WTC11 (cell line): ENCODE measurements around the gene SLC1A4. TPM values are rescaled to one million over a fixed set of nuclear protein-coding genes. Genes with fewer than 3 reads are reported as not detected.
"Not testable (repeated sequence)": the region's sequence is repeated elsewhere in the genome, so short reads cannot be mapped to it uniquely, and the experiment has no call there.

Experiments
- ATAC-seq: fragments of 200-7000 bp; cut with Tn5 transposase; 2 replicates; pipeline ENCODE4 v1.10.0; 2021; ENCODE audit warnings: mild to moderate bottlenecking, moderate library complexity
- CTCF ChIA-PET: fragments of 300-600 bp; sonication (Branson Sonifier 250); formaldehyde crosslinking; loops from one replicate; lab custom pipeline; 2021; ENCODE audit warnings: antibody characterized with exemption; lab: Charles Lee
- POLR2A ChIA-PET: fragments of 350-600 bp; sonication (Branson Sonifier 250); formaldehyde crosslinking; loops from one replicate; lab custom pipeline; 2021; ENCODE audit warnings: antibody characterized with exemption; lab: Charles Lee
- DNase-seq: peaks from one replicate; pipeline ENCODE4 v3.0.0; 2021; ENCODE audit warnings: low spot score
- H3K27ac Mint-ChIP-seq: 2 replicates; pipeline ENCODE4 v1.8.0; 2021; ENCODE audit warnings: mixed read lengths
- H3K27me3 Mint-ChIP-seq: 2 replicates; pipeline ENCODE4 v1.8.0; 2021; ENCODE audit warnings: low read depth, mild to moderate bottlenecking, moderate library complexity, mixed read lengths
- H3K36me3 Mint-ChIP-seq: 2 replicates; pipeline ENCODE4 v1.8.0; 2021; ENCODE audit warnings: mixed read lengths
- H3K4me1 Mint-ChIP-seq: 2 replicates; pipeline ENCODE4 v1.8.0; 2022; ENCODE audit warnings: mixed read lengths
- H3K4me3 Mint-ChIP-seq: 2 replicates; pipeline ENCODE4 v1.8.0; 2021; ENCODE audit warnings: mild to moderate bottlenecking, moderate library complexity, mixed read lengths
- H3K9me3 Mint-ChIP-seq: 2 replicates; pipeline ENCODE4 v1.8.0; 2021; ENCODE audit warnings: mixed read lengths
- E2F5 ChIP-seq: sonication (generic); formaldehyde crosslinking; IDR thresholded peaks from 2 replicates; pipeline ENCODE4 v1.8.1; 2022; ENCODE audit warnings: mild to moderate bottlenecking, moderate library complexity, missing genetic modification reagents
- ELF4 ChIP-seq: sonication (generic); formaldehyde crosslinking; IDR thresholded peaks from 2 replicates; pipeline ENCODE4 v1.8.1; 2022; ENCODE audit warnings: low read depth, mild to moderate bottlenecking, moderate library complexity, missing genetic modification reagents
- ETV6 ChIP-seq: sonication (generic); formaldehyde crosslinking; IDR thresholded peaks from 2 replicates; pipeline ENCODE4 v1.8.1; 2022; ENCODE audit warnings: mild to moderate bottlenecking, missing genetic modification reagents
- GTF2I ChIP-seq: fragments of 250-450 bp; sonication (Bioruptor Pico); conservative IDR thresholded peaks from 2 replicates; pipeline ENCODE4 v1.4.0; 2021; ENCODE audit warnings: mild to moderate bottlenecking
- JAZF1 ChIP-seq: fragments of 250-450 bp; sonication (Bioruptor Pico); IDR thresholded peaks from 2 replicates; pipeline ENCODE4 v1.9.0; 2021; ENCODE audit warnings: moderate library complexity, mild to moderate bottlenecking, inconsistent platforms
- NR1H2 ChIP-seq: sonication (generic); formaldehyde crosslinking; IDR thresholded peaks from 2 replicates; pipeline ENCODE4 v1.9.0; 2021; ENCODE audit warnings: mild to moderate bottlenecking, moderate library complexity, missing genetic modification reagents
- RORB ChIP-seq: fragments of 250-450 bp; sonication (Bioruptor Pico); IDR thresholded peaks from 2 replicates; pipeline ENCODE4 v1.9.0; 2021; ENCODE audit warnings: mild to moderate bottlenecking
- TCF7 ChIP-seq: sonication (generic); formaldehyde crosslinking; IDR thresholded peaks from 2 replicates; pipeline ENCODE4 v1.8.0; 2022; ENCODE audit warnings: mild to moderate bottlenecking, low read depth, missing genetic modification reagents, moderate library complexity
- ZNF219 ChIP-seq: sonication (generic); formaldehyde crosslinking; IDR thresholded peaks from 2 replicates; pipeline ENCODE4 v1.8.0; 2023; ENCODE audit warnings: missing genetic modification reagents, mild to moderate bottlenecking, borderline replicate concordance
- ZNF317 ChIP-seq: sonication (generic); formaldehyde crosslinking; IDR thresholded peaks from 2 replicates; pipeline ENCODE4 v1.8.1; 2023; ENCODE audit warnings: low read depth, mild to moderate bottlenecking, moderate library complexity, missing genetic modification reagents, borderline replicate concordance
- total RNA-seq: library from RNA; stranded (reverse); gene quantifications from 3 replicates; pipeline ENCODE4 v1.2.3, GENCODE V29; 2021
- TF ChIP-seq, protein P1 (sequence below): fragments of 250-450 bp; sonication (Bioruptor Pico); IDR thresholded peaks from 2 replicates; pipeline ENCODE4 v1.9.0; 2021; ENCODE audit warnings: mild to moderate bottlenecking
- TF ChIP-seq, protein P2 (sequence below): sonication (generic); formaldehyde crosslinking; IDR thresholded peaks from 2 replicates; pipeline ENCODE4 v1.8.0; 2023; ENCODE audit warnings: missing genetic modification reagents, mild to moderate bottlenecking, borderline replicate concordance
- TF ChIP-seq, protein P3 (sequence below): fragments of 250-450 bp; sonication (Bioruptor Pico); IDR thresholded peaks from 2 replicates; pipeline ENCODE4 v2.1.2; 2022; ENCODE audit warnings: mild to moderate bottlenecking, moderate library complexity

The SLC1A4 gene
- total RNA-seq, 1 experiment from 2014 or later: 1.6 TPM

GRCh38 chr2:64966839-64967238 is 22.4 kb upstream of the SLC1A4 start (continued):
- TF ChIP-seq, protein P1, sequence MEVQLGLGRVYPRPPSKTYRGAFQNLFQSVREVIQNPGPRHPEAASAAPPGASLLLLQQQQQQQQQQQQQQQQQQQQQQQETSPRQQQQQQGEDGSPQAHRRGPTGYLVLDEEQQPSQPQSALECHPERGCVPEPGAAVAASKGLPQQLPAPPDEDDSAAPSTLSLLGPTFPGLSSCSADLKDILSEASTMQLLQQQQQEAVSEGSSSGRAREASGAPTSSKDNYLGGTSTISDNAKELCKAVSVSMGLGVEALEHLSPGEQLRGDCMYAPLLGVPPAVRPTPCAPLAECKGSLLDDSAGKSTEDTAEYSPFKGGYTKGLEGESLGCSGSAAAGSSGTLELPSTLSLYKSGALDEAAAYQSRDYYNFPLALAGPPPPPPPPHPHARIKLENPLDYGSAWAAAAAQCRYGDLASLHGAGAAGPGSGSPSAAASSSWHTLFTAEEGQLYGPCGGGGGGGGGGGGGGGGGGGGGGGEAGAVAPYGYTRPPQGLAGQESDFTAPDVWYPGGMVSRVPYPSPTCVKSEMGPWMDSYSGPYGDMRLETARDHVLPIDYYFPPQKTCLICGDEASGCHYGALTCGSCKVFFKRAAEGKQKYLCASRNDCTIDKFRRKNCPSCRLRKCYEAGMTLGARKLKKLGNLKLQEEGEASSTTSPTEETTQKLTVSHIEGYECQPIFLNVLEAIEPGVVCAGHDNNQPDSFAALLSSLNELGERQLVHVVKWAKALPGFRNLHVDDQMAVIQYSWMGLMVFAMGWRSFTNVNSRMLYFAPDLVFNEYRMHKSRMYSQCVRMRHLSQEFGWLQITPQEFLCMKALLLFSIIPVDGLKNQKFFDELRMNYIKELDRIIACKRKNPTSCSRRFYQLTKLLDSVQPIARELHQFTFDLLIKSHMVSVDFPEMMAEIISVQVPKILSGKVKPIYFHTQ: no peak
- TF ChIP-seq ZNF317 (no peak), ZNF219 (no peak), GTF2I (no peak), NR1H2 (CRISPR knock-in tag) (no peak), RORB (no peak), ETV6 (CRISPR knock-in tag) (no peak)

DNA sequence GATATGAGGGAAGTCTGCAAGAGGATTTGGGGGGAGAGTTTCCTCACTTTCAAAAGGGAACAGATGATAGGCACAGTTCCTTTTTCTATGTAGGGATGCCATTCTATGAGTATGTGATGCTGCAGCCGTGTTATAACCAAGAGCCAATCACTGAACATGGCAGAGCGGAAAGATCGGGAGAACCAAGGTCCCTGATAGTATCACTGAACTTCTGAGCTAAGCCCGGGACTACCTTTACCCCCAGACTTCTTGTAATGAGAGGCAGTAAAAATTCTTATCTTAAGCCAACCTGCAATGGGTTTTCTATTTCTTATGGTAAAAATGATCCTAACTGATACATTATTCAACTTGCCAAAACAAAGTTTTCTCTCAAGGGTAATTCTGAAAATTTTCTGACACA is 21.6 kb upstream of the SLC1A4 start:
- DNase-seq (no peak), ATAC-seq (no peak)
- TF ChIP-seq, protein P2, sequence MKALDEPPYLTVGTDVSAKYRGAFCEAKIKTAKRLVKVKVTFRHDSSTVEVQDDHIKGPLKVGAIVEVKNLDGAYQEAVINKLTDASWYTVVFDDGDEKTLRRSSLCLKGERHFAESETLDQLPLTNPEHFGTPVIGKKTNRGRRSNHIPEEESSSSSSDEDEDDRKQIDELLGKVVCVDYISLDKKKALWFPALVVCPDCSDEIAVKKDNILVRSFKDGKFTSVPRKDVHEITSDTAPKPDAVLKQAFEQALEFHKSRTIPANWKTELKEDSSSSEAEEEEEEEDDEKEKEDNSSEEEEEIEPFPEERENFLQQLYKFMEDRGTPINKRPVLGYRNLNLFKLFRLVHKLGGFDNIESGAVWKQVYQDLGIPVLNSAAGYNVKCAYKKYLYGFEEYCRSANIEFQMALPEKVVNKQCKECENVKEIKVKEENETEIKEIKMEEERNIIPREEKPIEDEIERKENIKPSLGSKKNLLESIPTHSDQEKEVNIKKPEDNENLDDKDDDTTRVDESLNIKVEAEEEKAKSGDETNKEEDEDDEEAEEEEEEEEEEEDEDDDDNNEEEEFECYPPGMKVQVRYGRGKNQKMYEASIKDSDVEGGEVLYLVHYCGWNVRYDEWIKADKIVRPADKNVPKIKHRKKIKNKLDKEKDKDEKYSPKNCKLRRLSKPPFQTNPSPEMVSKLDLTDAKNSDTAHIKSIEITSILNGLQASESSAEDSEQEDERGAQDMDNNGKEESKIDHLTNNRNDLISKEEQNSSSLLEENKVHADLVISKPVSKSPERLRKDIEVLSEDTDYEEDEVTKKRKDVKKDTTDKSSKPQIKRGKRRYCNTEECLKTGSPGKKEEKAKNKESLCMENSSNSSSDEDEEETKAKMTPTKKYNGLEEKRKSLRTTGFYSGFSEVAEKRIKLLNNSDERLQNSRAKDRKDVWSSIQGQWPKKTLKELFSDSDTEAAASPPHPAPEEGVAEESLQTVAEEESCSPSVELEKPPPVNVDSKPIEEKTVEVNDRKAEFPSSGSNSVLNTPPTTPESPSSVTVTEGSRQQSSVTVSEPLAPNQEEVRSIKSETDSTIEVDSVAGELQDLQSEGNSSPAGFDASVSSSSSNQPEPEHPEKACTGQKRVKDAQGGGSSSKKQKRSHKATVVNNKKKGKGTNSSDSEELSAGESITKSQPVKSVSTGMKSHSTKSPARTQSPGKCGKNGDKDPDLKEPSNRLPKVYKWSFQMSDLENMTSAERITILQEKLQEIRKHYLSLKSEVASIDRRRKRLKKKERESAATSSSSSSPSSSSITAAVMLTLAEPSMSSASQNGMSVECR (CRISPR knock-in tag): no peak
- TF ChIP-seq JAZF1 (CRISPR knock-in tag) (no peak), E2F5 (no peak), ELF4 (CRISPR knock-in tag) (no peak), TCF7 (CRISPR knock-in tag) (no peak)
- TF ChIP-seq, protein P3, sequence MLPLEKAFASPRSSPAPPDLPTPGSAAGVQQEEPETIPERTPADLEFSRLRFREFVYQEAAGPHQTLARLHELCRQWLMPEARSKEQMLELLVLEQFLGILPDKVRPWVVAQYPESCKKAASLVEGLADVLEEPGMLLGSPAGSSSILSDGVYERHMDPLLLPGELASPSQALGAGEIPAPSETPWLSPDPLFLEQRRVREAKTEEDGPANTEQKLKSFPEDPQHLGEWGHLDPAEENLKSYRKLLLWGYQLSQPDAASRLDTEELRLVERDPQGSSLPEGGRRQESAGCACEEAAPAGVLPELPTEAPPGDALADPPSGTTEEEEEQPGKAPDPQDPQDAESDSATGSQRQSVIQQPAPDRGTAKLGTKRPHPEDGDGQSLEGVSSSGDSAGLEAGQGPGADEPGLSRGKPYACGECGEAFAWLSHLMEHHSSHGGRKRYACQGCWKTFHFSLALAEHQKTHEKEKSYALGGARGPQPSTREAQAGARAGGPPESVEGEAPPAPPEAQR: no peak
- Mint-ChIP-seq H3K4me1 (no peaks in the 10 kb centered on the region), H3K9me3 (no peaks in the 10 kb centered on the region), H3K27ac (no peak overlapping the region), H3K4me3 (no peak overlapping the region), H3K36me3 (peaks cover 6% of the 10 kb centered on the region; the same call in 1 of the 2 replicates), H3K27me3 (no peaks in the 10 kb centered on the region)
- CTCF ChIA-PET: no interaction called here
- POLR2A ChIA-PET: no interaction called here

- H3K9me3 Mint-ChIP-seq, H3K27me3 Mint-ChIP-seq, H3K4me3 Mint-ChIP-seq, ATAC-seq, CTCF ChIA-PET, POLR2A ChIA-PET, H3K4me1 Mint-ChIP-seq, H3K27ac Mint-ChIP-seq, DNase-seq, H3K36me3 Mint-ChIP-seq: not testable (repeated sequence)
These were observed 20.1 kb upstream of the SLC1A4 start for GRCh38 chr2:64969086-64969485.
